BE2C (cell line): ENCODE results near the gene DESI1.
A peak's percentile ranks its signal among the peaks of the same experiment; 100 is the strongest.

ENCODE experiments used
- DNase-seq: peaks from one replicate; pipeline ENCODE4 v3.0.0-alpha.2; 2020
- H3K27me3 ChIP-seq: fragments of 250-450 bp; sonication (Bioruptor Pico); 2 replicates; pipeline ENCODE4 v1.5.1; 2020; ENCODE audit warnings: mild to moderate bottlenecking
- H3K36me3 ChIP-seq: fragments of 250-450 bp; sonication (Bioruptor Pico); 2 replicates; pipeline ENCODE4 v1.5.1; 2020; ENCODE audit warnings: mild to moderate bottlenecking
- H3K4me1 ChIP-seq: fragments of 250-450 bp; sonication (Bioruptor Pico); 2 replicates; pipeline ENCODE4 v1.5.1; 2020
- H3K4me3 ChIP-seq: 2 replicates; pipeline ENCODE4 v1.5.1; 2011; ENCODE audit warnings: low read depth, low read length
- H3K9me3 ChIP-seq: fragments of 250-450 bp; sonication (Bioruptor Pico); 2 replicates; pipeline ENCODE4 v1.5.1; 2020
- CTCF ChIP-seq: IDR thresholded peaks from 2 replicates; pipeline ENCODE4 v1.5.1; 2012; ENCODE audit warnings: mild to moderate bottlenecking, low read depth, low read length

DESI1 gene

GRCh38 chr22:41625577-41625976 is 4.7 kb upstream of the DESI1 start:
- no peaks in the 10 kb centered on the region for H3K9me3 ChIP-seq
- TF ChIP-seq CTCF, result no peak

DNA sequence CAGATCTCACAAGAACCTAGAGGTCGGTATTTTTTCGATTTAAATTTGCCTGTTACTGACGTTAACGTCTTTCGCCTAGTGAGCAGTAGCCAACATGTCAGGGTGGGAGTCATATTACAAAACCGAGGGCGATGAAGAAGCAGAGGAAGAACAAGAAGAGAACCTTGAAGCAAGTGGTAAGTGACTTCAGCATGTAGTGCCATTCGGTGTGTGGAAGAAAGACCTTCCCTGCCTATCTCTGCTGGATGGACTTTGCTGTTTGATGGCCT is 1.0 kb upstream of the DESI1 start:
- DNase-seq, result no peak
- Histone ChIP-seq H3K4me3 (peak overlapping the region; percentile 96), H3K36me3 (peaks cover 36% of the 10 kb centered on the region), H3K9me3 (no peaks in the 10 kb centered on the region), H3K27me3 (no peaks in the 10 kb centered on the region), H3K4me1 (no peaks in the 10 kb centered on the region)
- no peak for TF ChIP-seq CTCF

More at GRCh38 chr22:41625577-41625976, 4.7 kb upstream of the DESI1 start:
- Histone ChIP-seq H3K4me3 (no peak overlapping the region), H3K36me3 (peaks cover 74% of the 10 kb centered on the region), H3K4me1 (no peaks in the 10 kb centered on the region), H3K27me3 (no peaks in the 10 kb centered on the region)
- DNase-seq, result no peak

GRCh38 chr22:41621099-41621910 is 462 bp upstream of the DESI1 start, which contains the start of gene XRCC6:
TSS of gene XRCC6 (plus strand) at chr22:41621295. CDS start at chr22:41622005, 710 bp downstream.
- Histone ChIP-seq H3K4me3 (peak within 1 kb of the TSS; percentile 96), H3K27me3 (no peaks in the 10 kb centered on the region), H3K4me1 (no peaks in the 10 kb centered on the region), H3K9me3 (no peaks in the 10 kb centered on the region), H3K36me3 (peaks cover 31% of the 10 kb centered on the region)
- TF ChIP-seq CTCF, result no peak
- peak; percentile 100 for DNase-seq

DNA sequence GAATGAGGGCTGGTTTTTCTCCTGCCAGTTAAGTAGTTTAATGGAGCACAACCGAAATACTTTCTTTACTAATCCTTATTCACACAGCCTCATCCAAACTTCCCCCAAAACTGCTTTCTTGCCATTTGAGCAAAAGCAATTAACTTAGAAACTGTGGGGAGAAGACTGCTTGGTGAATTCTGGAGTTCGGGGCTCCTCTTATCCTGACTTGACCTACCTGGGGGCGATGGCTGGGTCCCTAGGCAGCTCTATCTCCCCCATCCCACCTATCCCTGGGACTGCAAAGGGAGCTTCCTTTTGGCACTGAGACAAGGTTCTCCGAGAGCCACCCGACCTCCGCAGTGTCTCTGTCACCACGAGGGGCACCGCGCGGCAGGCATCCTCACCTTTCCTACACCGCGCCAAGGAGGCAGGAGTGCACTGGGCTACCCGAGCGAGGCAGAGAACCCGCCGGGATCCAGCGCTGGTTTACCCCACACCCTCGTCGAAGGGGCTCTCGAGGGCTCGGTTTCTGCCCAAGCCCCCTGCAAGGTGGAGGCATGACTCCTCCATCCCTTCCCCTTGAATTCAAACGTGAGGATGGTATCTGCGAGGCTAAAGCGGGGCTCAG is 759 bp downstream of the DESI1 start:
- TF ChIP-seq CTCF, result no peak
- Histone ChIP-seq H3K27me3 (no peaks in the 10 kb centered on the region), H3K4me1 (no peaks in the 10 kb centered on the region), H3K9me3 (no peaks in the 10 kb centered on the region), H3K4me3 (peak overlapping the region; percentile 96), H3K36me3 (peaks cover 21% of the 10 kb centered on the region)
- DNase-seq, result peak; percentile 64

- Histone ChIP-seq H3K4me1 (no peaks in the 10 kb centered on the region), H3K4me3 (no peak overlapping the region), H3K9me3 (no peaks in the 10 kb centered on the region), H3K27me3 (no peaks in the 10 kb centered on the region), H3K36me3 (peaks cover 9% of the 10 kb centered on the region; the same call in 1 of the 2 replicates)
- TF ChIP-seq CTCF, result no peak
- no peak for DNase-seq
These were observed 7.4 kb downstream of the DESI1 start for GRCh38 chr22:41613456-41613855.
